GM12878 (cell line): ENCODE data around the gene S1PR3. TPM values are rescaled to one million over a fixed set of nuclear protein-coding genes. Genes with fewer than 3 reads are reported as not detected.

ENCODE experiments used
- ATAC-seq: fragments of 200-7000 bp; cut with Tn5 transposase; 3 replicates; pipeline ENCODE4 v1.9.1; 2020; ENCODE audit warnings: mild to moderate bottlenecking, moderate library complexity
- BruUV-seq: library from RNA; stranded (reverse); fragments of 400-500 nt; replicated peaks from 2 replicates; lab custom pipeline; 2021; lab: Mats Ljungman, UMichigan
- CTCF ChIA-PET: fragments of 300-600 bp; sonication (Branson Sonifier 250); formaldehyde crosslinking; extraction: SDS; loops from one replicate; lab custom pipeline; 2021; ENCODE audit warnings: inconsistent platforms; lab: Yijun Ruan, JAX
- POLR2A ChIA-PET: fragments of 350-600 bp; formaldehyde crosslinking; extraction: SDS; loops from one replicate; lab custom pipeline; 2021; ENCODE audit warnings: inconsistent platforms; lab: Charles Lee
- RAD21 ChIA-PET: fragments of 300-600 bp; sonication (Branson Sonifier 250); formaldehyde crosslinking; loops from one replicate; lab custom pipeline; 2023; ENCODE audit warnings: antibody characterized with exemption; ENCODE audit not compliant: unreplicated experiment; lab: Charles Lee
- SMC1A ChIA-PET: fragments of 300-600 bp; sonication (Branson Sonifier 250); formaldehyde crosslinking; loops from one replicate; lab custom pipeline; 2023; ENCODE audit not compliant: unreplicated experiment, uncharacterized antibody; lab: Charles Lee
- DNase-seq: peaks from one replicate; pipeline ENCODE4 v3.0.0-alpha.2; 2011; ENCODE audit warnings: low read depth, low spot score
- FAIRE-seq: peaks from 3 replicates; lab custom pipeline; 2011; peaks lifted over from hg19 to GRCh38; lab: Jason Lieb, UNC
- H2AFZ ChIP-seq: 2 replicates; pipeline ENCODE4 v1.6.0; 2011; ENCODE audit warnings: low read depth, low read length, control low read depth; ENCODE audit not compliant: control insufficient read depth
- H3K27ac ChIP-seq: 2 replicates; pipeline ENCODE4 v1.5.1; 2011; ENCODE audit warnings: control low read depth; ENCODE audit not compliant: control insufficient read depth, insufficient read depth
- H3K27me3 ChIP-seq, 2 experiments: replicated peaks in 1 of 2; 2 replicates each; pipeline versions ENCODE4 v1.6.0 to v1.6.1; 2011; ENCODE audit warnings: low read length in 1 of 2; ENCODE audit not compliant: control insufficient read depth in 2 of 2, insufficient read depth in 2 of 2
- H3K36me3 ChIP-seq, 2 experiments: 2 replicates each; pipeline ENCODE4 v1.5.1; 2011; ENCODE audit warnings: low read length in 1 of 2; ENCODE audit not compliant: control insufficient read depth in 2 of 2, insufficient read depth in 2 of 2
- H3K4me1 ChIP-seq: 2 replicates; pipeline ENCODE4 v1.6.1; 2011; ENCODE audit warnings: mild to moderate bottlenecking, low read length, moderate library complexity, mixed read lengths; ENCODE audit not compliant: control insufficient read depth, insufficient read depth
- H3K4me2 ChIP-seq: 2 replicates; pipeline ENCODE4 v1.6.0; 2011; ENCODE audit warnings: control low read depth; ENCODE audit not compliant: control insufficient read depth, insufficient read depth
- H3K4me3 ChIP-seq: fragments of 200-600 bp; sonication (generic); 2 replicates; pipeline ENCODE4 v1.5.1; 2016
- H3K79me2 ChIP-seq: 2 replicates; pipeline ENCODE4 v1.6.0; 2011; ENCODE audit warnings: low read length; ENCODE audit not compliant: control insufficient read depth, insufficient read depth
- H3K9ac ChIP-seq: 2 replicates; pipeline ENCODE4 v1.8.0; 2011; ENCODE audit warnings: low read length, control low read depth, mixed read lengths; ENCODE audit not compliant: control insufficient read depth, insufficient read depth
- H3K9me3 ChIP-seq: replicated peaks from 3 replicates; pipeline ENCODE4 v1.5.1; 2011; ENCODE audit warnings: mild to moderate bottlenecking, low read length; ENCODE audit not compliant: control insufficient read depth, insufficient read depth
- H4K20me1 ChIP-seq: 2 replicates; pipeline ENCODE4 v1.6.0; 2011; ENCODE audit not compliant: control insufficient read depth, insufficient read depth
- BHLHE40 ChIP-seq, 2 experiments: fragments of 450-650 bp in 1 of 2; IDR thresholded peaks; 2 replicates each; pipeline ENCODE4 v1.6.1; 2011 to 2017; ENCODE audit warnings: low read depth in 2 of 2, borderline replicate concordance in 1 of 2, improper control_type of control experiment in 1 of 2, low read length in 1 of 2, mild to moderate bottlenecking in 1 of 2
- BRCA1 ChIP-seq: IDR thresholded peaks from 2 replicates; pipeline ENCODE4 v1.6.1; 2011; ENCODE audit warnings: low read depth, low read length, improper control_type of control experiment
- CBX5 ChIP-seq: sonication (generic); IDR thresholded peaks from 2 replicates; pipeline ENCODE4 v1.6.1; 2016; ENCODE audit warnings: low read depth, moderate library complexity, mild to moderate bottlenecking, inconsistent platforms
- EZH2 ChIP-seq: IDR thresholded peaks from 2 replicates; pipeline ENCODE4 v1.6.1; 2012; ENCODE audit warnings: low read depth, mild to moderate bottlenecking, control low read depth, inconsistent platforms, low read length, borderline replicate concordance; ENCODE audit not compliant: control insufficient read depth
- FOXM1 ChIP-seq: IDR thresholded peaks from 2 replicates; pipeline ENCODE4 v1.6.1; 2012; ENCODE audit warnings: low read depth, mild to moderate bottlenecking, inconsistent platforms, low read length, moderate library complexity
- KDM1A ChIP-seq: fragments of 200-600 bp; sonication (generic); IDR thresholded peaks from 2 replicates; pipeline ENCODE4 v1.6.1; 2016; ENCODE audit warnings: borderline replicate concordance
- MXI1 ChIP-seq: fragments of 150-350 bp; IDR thresholded peaks from 2 replicates; pipeline ENCODE4 v1.6.1; 2011; ENCODE audit warnings: low read depth, mild to moderate bottlenecking, inconsistent platforms, low read length, improper control_type of control experiment
- POU2F2 ChIP-seq: IDR thresholded peaks from 3 replicates; pipeline ENCODE4 v1.6.1; 2011; ENCODE audit warnings: low read depth, mild to moderate bottlenecking, low read length, borderline replicate concordance
- TCF12 ChIP-seq: IDR thresholded peaks from 2 replicates; pipeline ENCODE4 v1.6.1; 2011; ENCODE audit warnings: low read depth, mild to moderate bottlenecking, low read length
- WGBS: methylation state at CpG from one replicate; pipeline ENCODE4 v1.1.6; 2016; ENCODE audit warnings: low lambda C conversion rate; ENCODE audit not compliant: insufficient replicate concordance, insufficient coverage; ENCODE audit errors: missing lambda C conversion rate; 5-methylcytosine and 5-hydroxymethylcytosine counted together
- in situ Hi-C: fragments of 300-500 bp; cut with MboI; formaldehyde crosslinking; loops from 9 replicates; pipeline ENCODE4 v1.14.3; 2018; ENCODE audit warnings: mixed read lengths
- intact Hi-C: fragments of 100-400 bp; cut with micrococcal nuclease; formaldehyde crosslinking; loops from one replicate; pipeline ENCODE4 v1.14.2; 2022; ENCODE audit not compliant: unreplicated experiment
- polyA plus RNA-seq, 11 experiments: library from polyadenylated mRNA; depleted of rRNA in 4 of 11; unstranded in 6 of 11; stranded (reverse) in 5 of 11; fragments of >200 nt; fragmentation: Nextera tagmentation in 4 of 11; fragmentation: Illumina TruSeq in 1 of 11; extraction: Ambion mirVana in 4 of 11; extraction: Trizol in 1 of 11; gene quantifications; 1 replicate in 1 of 11; 2 replicates in 10 of 11; pipeline versions ENCODE4 v1.2.1 to v1.2.3, GENCODE V29; 2011 to 2016; ENCODE audit warnings: inconsistent platforms in 2 of 11, missing spikeins in 2 of 11, low read depth in 1 of 11
- total RNA-seq, 4 experiments: library from RNA; depleted of rRNA in 3 of 4; stranded (reverse); fragments of >200 nt in 3 of 4; fragmentation: Illumina TruSeq in 1 of 4; extraction: Trizol in 1 of 4; gene quantifications; 2 replicates each; pipeline versions ENCODE4 v1.2.1 to v1.2.3, GENCODE V29; 2013 to 2021
- TF ChIP-seq, protein P1 (sequence below): fragments of 450-650 bp; IDR thresholded peaks from 2 replicates; pipeline ENCODE4 v1.6.1; 2014; ENCODE audit warnings: mild to moderate bottlenecking
- TF ChIP-seq, protein P2 (sequence below): IDR thresholded peaks from 2 replicates; pipeline ENCODE4 v1.6.1; 2012; ENCODE audit warnings: low read depth, low read length, improper control_type of control experiment
- TF ChIP-seq, protein P3 (sequence below): IDR thresholded peaks from 2 replicates; pipeline ENCODE4 v1.6.1; 2011; ENCODE audit warnings: borderline replicate concordance, low read depth, mild to moderate bottlenecking, moderate library complexity, mixed read lengths, low read length; ENCODE audit not compliant: insufficient read depth; ENCODE audit errors: extremely low read length
- TF ChIP-seq, protein P4 (sequence below): fragments of 450-650 bp; IDR thresholded peaks from 2 replicates; pipeline ENCODE4 v1.6.1; 2017; ENCODE audit warnings: low read depth, mild to moderate bottlenecking, moderate library complexity
- TF ChIP-seq, protein P5 (sequence below): IDR thresholded peaks from 2 replicates; pipeline ENCODE4 v1.6.1; 2012; ENCODE audit warnings: low read length, inconsistent platforms
- TF ChIP-seq, protein P6 (sequence below): IDR thresholded peaks from 2 replicates; pipeline ENCODE4 v1.6.1; 2011; ENCODE audit warnings: mild to moderate bottlenecking, low read depth, low read length, moderate library complexity; ENCODE audit not compliant: insufficient replicate concordance

The S1PR3 gene
- total and polyA plus RNA-seq, 10 of the 15 experiments (the other 5 are each of a cell fraction or from before 2014, with no cell fraction given): 0.01 to 0.18 (median 0.01) TPM; not detected in 7

DNA sequence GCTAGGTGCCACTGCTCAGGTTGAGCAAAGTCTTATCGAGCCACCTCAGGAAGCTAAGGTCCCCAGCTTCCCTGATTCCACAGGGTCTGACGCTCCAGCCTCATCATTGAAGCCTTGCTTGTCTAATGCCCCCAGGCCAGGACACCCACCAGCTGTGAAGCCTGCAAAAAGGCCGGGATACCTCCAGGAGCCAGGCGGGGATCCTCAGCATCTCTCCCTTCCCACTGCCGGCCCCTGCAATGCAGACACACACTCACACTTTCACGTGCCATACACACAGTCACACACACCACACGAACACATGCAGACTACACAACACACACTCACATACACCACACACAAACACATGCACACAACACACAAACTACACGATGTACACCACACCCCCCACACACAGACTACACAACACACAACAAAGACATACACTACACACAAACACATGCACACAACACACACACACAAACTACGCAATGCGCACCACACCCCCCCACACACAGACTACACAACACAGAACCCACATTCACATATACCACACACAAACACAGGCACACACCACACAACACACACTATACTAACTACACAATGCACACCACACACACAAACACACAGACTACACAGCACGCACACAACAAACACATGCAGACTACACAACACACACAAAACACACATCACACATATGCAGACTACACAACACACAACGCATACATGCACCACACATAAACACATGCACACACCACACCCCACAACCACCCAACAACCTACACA, 17.8 kb upstream of the S1PR3 start:
- H3K4me2 ChIP-seq: no peak overlapping the region
- intact Hi-C loops: no loop called here
- H3K79me2 ChIP-seq: no peaks in the 10 kb centered on the region
- no peaks in the 10 kb centered on the region for H4K20me1 ChIP-seq
- no peak for FAIRE-seq
- H2AFZ ChIP-seq: no peak overlapping the region
- in situ Hi-C loops: no loop called here
- SMC1A ChIA-PET: no interaction called here
- TF ChIP-seq, protein P1, sequence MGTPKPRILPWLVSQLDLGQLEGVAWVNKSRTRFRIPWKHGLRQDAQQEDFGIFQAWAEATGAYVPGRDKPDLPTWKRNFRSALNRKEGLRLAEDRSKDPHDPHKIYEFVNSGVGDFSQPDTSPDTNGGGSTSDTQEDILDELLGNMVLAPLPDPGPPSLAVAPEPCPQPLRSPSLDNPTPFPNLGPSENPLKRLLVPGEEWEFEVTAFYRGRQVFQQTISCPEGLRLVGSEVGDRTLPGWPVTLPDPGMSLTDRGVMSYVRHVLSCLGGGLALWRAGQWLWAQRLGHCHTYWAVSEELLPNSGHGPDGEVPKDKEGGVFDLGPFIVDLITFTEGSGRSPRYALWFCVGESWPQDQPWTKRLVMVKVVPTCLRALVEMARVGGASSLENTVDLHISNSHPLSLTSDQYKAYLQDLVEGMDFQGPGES: no peak
- TF ChIP-seq, protein P2, sequence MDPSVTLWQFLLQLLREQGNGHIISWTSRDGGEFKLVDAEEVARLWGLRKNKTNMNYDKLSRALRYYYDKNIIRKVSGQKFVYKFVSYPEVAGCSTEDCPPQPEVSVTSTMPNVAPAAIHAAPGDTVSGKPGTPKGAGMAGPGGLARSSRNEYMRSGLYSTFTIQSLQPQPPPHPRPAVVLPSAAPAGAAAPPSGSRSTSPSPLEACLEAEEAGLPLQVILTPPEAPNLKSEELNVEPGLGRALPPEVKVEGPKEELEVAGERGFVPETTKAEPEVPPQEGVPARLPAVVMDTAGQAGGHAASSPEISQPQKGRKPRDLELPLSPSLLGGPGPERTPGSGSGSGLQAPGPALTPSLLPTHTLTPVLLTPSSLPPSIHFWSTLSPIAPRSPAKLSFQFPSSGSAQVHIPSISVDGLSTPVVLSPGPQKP: no peak
- TF ChIP-seq, protein P3, sequence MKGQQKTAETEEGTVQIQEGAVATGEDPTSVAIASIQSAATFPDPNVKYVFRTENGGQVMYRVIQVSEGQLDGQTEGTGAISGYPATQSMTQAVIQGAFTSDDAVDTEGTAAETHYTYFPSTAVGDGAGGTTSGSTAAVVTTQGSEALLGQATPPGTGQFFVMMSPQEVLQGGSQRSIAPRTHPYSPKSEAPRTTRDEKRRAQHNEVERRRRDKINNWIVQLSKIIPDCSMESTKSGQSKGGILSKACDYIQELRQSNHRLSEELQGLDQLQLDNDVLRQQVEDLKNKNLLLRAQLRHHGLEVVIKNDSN: no peak
- TF ChIP-seq BRCA1 (no peak), FOXM1 (no peak), POU2F2 (no peak), MXI1 (no peak), CBX5 (no peak), BHLHE40 (IDR thresholded peaks at IDR 0.05; ENCODE audit: borderline replicate concordance in 1 of 2, low read depth in 2 of 2, low read length in 1 of 2) (no peak), EZH2 (no peak), TCF12 (no peak), KDM1A (no peak)
- TF ChIP-seq, protein P4, sequence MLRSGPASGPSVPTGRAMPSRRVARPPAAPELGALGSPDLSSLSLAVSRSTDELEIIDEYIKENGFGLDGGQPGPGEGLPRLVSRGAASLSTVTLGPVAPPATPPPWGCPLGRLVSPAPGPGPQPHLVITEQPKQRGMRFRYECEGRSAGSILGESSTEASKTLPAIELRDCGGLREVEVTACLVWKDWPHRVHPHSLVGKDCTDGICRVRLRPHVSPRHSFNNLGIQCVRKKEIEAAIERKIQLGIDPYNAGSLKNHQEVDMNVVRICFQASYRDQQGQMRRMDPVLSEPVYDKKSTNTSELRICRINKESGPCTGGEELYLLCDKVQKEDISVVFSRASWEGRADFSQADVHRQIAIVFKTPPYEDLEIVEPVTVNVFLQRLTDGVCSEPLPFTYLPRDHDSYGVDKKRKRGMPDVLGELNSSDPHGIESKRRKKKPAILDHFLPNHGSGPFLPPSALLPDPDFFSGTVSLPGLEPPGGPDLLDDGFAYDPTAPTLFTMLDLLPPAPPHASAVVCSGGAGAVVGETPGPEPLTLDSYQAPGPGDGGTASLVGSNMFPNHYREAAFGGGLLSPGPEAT: no peak
- TF ChIP-seq, protein P5, sequence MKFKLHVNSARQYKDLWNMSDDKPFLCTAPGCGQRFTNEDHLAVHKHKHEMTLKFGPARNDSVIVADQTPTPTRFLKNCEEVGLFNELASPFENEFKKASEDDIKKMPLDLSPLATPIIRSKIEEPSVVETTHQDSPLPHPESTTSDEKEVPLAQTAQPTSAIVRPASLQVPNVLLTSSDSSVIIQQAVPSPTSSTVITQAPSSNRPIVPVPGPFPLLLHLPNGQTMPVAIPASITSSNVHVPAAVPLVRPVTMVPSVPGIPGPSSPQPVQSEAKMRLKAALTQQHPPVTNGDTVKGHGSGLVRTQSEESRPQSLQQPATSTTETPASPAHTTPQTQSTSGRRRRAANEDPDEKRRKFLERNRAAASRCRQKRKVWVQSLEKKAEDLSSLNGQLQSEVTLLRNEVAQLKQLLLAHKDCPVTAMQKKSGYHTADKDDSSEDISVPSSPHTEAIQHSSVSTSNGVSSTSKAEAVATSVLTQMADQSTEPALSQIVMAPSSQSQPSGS: no peak
- TF ChIP-seq, protein P6, sequence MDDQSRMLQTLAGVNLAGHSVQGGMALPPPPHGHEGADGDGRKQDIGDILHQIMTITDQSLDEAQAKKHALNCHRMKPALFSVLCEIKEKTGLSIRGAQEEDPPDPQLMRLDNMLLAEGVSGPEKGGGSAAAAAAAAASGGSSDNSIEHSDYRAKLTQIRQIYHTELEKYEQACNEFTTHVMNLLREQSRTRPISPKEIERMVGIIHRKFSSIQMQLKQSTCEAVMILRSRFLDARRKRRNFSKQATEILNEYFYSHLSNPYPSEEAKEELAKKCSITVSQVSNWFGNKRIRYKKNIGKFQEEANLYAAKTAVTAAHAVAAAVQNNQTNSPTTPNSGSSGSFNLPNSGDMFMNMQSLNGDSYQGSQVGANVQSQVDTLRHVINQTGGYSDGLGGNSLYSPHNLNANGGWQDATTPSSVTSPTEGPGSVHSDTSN: no peak
- TF ChIP-seq, all 136 proteins: peak for 0
- H3K27me3 ChIP-seq: no peaks in the 10 kb centered on the region; a peak in 1 of 4 replicates
- ChIA-PET POLR2A (no interaction called here), RAD21 (no interaction called here), CTCF (no interaction called here)
- no peak overlapping the region for H3K27ac ChIP-seq
- DNase-seq (no peak), ATAC-seq (no peak)
- no peaks in the 10 kb centered on the region for H3K4me1 ChIP-seq
- BruUV-seq: no TSS peak
- H3K9me3 ChIP-seq: no peaks in the 10 kb centered on the region
- no peaks in the 10 kb centered on the region for H3K36me3 ChIP-seq
- H3K9ac ChIP-seq: no peak overlapping the region
- H3K4me3 ChIP-seq: no peak overlapping the region
- 69% methylated on average over 12 of the region's 12 CpGs for WGBS
